GM06990 (cell line): ENCODE results near the gene RHBDF2.
A peak's percentile ranks its signal among the peaks of the same experiment; 100 is the strongest.

ENCODE experiments used
- DNase-seq: peaks from one replicate; pipeline ENCODE4 v3.0.0-alpha.2; 2011; ENCODE audit not compliant: insufficient read length; ENCODE audit errors: extremely low read depth
- H3K27me3 ChIP-seq: replicated peaks from 2 replicates; pipeline ENCODE4 v1.6.0; 2011; ENCODE audit warnings: low read length; ENCODE audit not compliant: control insufficient read depth, insufficient read depth
- H3K36me3 ChIP-seq: 2 replicates; pipeline ENCODE4 v1.5.1; 2011; ENCODE audit warnings: low read length; ENCODE audit not compliant: control insufficient read depth, insufficient read depth
- H3K4me3 ChIP-seq: replicated peaks from 2 replicates; pipeline ENCODE4 v1.5.1; 2011; ENCODE audit warnings: low read depth, mild to moderate bottlenecking, control low read depth, low read length
- CTCF ChIP-seq: IDR thresholded peaks from 2 replicates; pipeline ENCODE4 v1.5.1; 2011; ENCODE audit warnings: low read length, control low read depth, mild to moderate bottlenecking, inconsistent platforms; ENCODE audit not compliant: insufficient read depth, poor library complexity, severe bottlenecking

RHBDF2 gene

GRCh38 chr17:76539631-76540271 lies 38.5 kb upstream of the RHBDF2 start, which contains the start of gene PRCD:
Gene PRCD (plus strand): TSS chr17:76540044. CDS start chr17:76540142, 98 bp downstream.
- DNase-seq, result no peak
- Histone ChIP-seq H3K36me3 (no peaks in the 10 kb centered on the region), H3K27me3 (peaks cover 6% of the 10 kb centered on the region), H3K4me3 (no peak within 1 kb of the TSS)
- TF ChIP-seq CTCF, result peak; percentile 1

GRCh38 chr17:76538941-76539570 lies 37.8 kb upstream of the RHBDF2 start:
- Histone ChIP-seq H3K4me3 (no peak overlapping the region), H3K36me3 (no peaks in the 10 kb centered on the region), H3K27me3 (peaks cover 6% of the 10 kb centered on the region)
- no peak for TF ChIP-seq CTCF
- DNase-seq, result no peak

- TF ChIP-seq CTCF, result no peak
- no peaks in the 10 kb centered on the region for H3K36me3 ChIP-seq
- H3K27me3 ChIP-seq, result peaks cover 6% of the 10 kb centered on the region
- H3K4me3 ChIP-seq, result no peak overlapping the region
- no peak for DNase-seq
Measured at GRCh38 chr17:76538281-76538931, 37.2 kb upstream of the RHBDF2 start.

GRCh38 chr17:76537578-76538280 lies 36.5 kb upstream of the RHBDF2 start, which contains the start of gene CYGB:
Gene CYGB (minus strand): TSS chr17:76537709. CDS start chr17:76537542, 167 bp downstream.
- H3K27me3 ChIP-seq, result peaks cover 6% of the 10 kb centered on the region
- DNase-seq, result no peak

GRCh38 chr17:76537288-76537577 lies 36.0 kb upstream of the RHBDF2 start:
- Histone ChIP-seq H3K36me3 (no peaks in the 10 kb centered on the region), H3K4me3 (no peak overlapping the region), H3K27me3 (peaks cover 6% of the 10 kb centered on the region)
- no peak for DNase-seq
- TF ChIP-seq CTCF, result no peak

More at GRCh38 chr17:76537578-76538280, 36.5 kb upstream of the RHBDF2 start, which contains the start of gene CYGB:
- Histone ChIP-seq H3K36me3 (no peaks in the 10 kb centered on the region), H3K4me3 (no peak within 1 kb of the TSS)
- TF ChIP-seq CTCF, result no peak
